IPS-18a (cell line): ENCODE results near the gene DAB2.

ENCODE experiments used
- H3K27ac ChIP-seq: one replicate; pipeline ENCODE4 v1.5.1; 2013; ENCODE audit warnings: low read length
- H3K27me3 ChIP-seq: one replicate; pipeline ENCODE4 v1.6.1; 2013; ENCODE audit warnings: mild to moderate bottlenecking, low read length; ENCODE audit not compliant: control insufficient read depth, insufficient read depth
- H3K36me3 ChIP-seq: one replicate; pipeline ENCODE4 v1.6.1; 2013; ENCODE audit warnings: low read depth, low read length; ENCODE audit not compliant: control insufficient read depth
- H3K4me1 ChIP-seq: one replicate; pipeline ENCODE4 v1.6.1; 2013; ENCODE audit warnings: low read depth, low read length; ENCODE audit not compliant: control insufficient read depth
- H3K4me3 ChIP-seq: one replicate; pipeline ENCODE4 v1.5.1; 2013; ENCODE audit warnings: low read length
- H3K9ac ChIP-seq: one replicate; pipeline ENCODE4 v1.6.1; 2013; ENCODE audit warnings: mild to moderate bottlenecking, low read length, moderate library complexity
- H3K9me3 ChIP-seq: one replicate; pipeline ENCODE4 v1.6.1; 2013; ENCODE audit warnings: low read depth, low read length; ENCODE audit not compliant: control insufficient read depth

Gene DAB2

DNA sequence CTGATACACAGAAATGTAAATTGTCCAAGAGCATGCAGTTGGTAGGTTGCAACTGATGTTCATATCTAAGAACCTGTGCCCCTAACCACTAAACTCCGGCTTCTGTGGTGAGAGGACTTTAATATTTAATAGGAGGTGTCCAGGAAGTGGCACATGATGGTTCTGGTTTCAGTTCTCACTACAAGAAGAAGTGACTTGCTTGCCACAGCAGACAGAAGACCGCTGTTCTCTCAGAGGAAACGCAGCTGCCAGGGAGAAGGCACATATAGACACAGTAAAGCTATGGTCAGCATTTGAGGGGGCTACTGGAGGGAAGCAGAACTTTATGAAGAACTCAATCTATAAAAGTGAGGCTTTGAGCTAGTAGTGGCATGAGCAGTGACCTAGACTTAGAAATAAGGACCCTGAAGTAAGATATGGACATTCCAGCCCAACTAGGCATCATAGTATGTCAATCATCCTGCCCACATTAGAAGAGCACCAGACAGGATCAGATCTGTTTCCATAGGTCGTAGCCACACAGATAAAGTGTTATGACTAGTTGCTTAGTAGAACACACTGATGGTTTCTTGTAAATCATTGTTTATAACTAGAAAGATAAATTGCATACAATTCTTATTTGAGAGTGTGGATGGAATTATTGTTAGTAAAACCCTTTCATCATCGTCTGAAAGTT is 36.4 kb upstream of the DAB2 start:
- no peak overlapping the region for H3K4me3 ChIP-seq
- H3K9me3 ChIP-seq = no peaks in the 10 kb centered on the region
- no peak overlapping the region for H3K27ac ChIP-seq
- no peaks in the 10 kb centered on the region for H3K36me3 ChIP-seq
- no peak overlapping the region for H3K9ac ChIP-seq
- H3K27me3 ChIP-seq = no peaks in the 10 kb centered on the region
- H3K4me1 ChIP-seq = no peaks in the 10 kb centered on the region

DNA sequence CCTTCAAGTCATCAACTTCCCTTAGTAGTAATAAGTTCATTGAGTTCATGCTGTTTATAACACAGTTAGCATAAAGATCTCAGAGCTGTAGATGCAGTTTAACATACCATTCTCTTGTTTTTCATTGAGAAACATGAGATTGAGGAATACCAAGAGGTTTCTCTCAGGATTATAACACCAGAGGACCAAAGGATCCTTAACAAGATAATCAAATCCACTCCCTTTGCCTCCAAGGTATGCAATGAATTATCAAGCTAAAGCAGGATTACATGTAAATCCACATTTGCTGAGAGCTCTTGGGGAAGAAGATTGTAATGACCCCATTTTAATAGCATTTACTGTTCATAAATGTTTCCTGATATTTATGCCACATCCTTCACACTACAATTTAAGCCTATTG is 35.1 kb upstream of the DAB2 start:
- Histone ChIP-seq H3K27ac (no peak overlapping the region), H3K9ac (no peak overlapping the region), H3K4me1 (no peaks in the 10 kb centered on the region), H3K27me3 (no peaks in the 10 kb centered on the region), H3K9me3 (no peaks in the 10 kb centered on the region), H3K4me3 (no peak overlapping the region), H3K36me3 (no peaks in the 10 kb centered on the region)

DNA sequence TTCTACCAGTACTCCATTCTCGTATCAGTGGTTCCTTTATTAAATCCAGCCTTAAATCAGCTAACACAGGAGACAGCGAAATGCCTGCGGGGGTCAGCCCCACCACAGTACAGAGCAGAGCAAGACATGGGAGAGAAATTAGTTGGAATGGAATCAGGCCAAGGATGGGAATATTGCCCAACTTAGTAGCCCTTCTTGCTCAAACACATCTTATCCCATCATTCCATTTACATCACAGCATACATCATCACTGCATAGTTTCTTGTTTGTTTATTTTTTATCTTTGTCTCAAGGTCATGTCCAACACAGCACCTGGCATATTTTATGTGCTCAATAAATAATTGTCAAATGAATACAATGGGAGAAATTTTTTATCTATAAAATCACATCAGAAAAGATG is 34.3 kb upstream of the DAB2 start:
- no peaks in the 10 kb centered on the region for H3K9me3 ChIP-seq

DNA sequence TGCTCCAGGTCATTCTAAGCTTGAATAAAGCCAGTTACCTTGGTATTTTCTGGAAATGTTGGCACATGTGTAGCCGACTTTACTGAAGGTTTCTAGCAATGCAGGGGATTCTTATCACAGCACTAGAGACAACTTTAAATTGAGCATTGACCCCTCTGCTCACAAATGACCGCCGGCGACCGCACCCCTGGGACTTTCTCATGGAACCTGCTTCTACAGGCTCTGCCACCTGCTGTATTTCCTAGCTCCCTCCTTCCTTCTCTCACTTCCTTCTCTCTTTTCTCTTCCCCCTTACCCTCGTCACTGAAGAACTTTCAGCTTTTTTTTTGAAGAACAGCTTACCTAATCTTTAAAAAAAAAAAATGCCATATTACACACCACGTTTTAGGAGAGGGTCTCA is 30.9 kb upstream of the DAB2 start:
- H3K36me3 ChIP-seq = no peaks in the 10 kb centered on the region
- H3K27me3 ChIP-seq = no peaks in the 10 kb centered on the region
- no peaks in the 10 kb centered on the region for H3K4me1 ChIP-seq
- no peaks in the 10 kb centered on the region for H3K9me3 ChIP-seq
- no peak overlapping the region for H3K9ac ChIP-seq
- H3K27ac ChIP-seq = no peak overlapping the region
- no peak overlapping the region for H3K4me3 ChIP-seq

More for the DNA sequence above, 34.3 kb upstream of the DAB2 start:
- Histone ChIP-seq H3K4me3 (no peak overlapping the region), H3K27me3 (no peaks in the 10 kb centered on the region), H3K9ac (no peak overlapping the region), H3K36me3 (no peaks in the 10 kb centered on the region), H3K4me1 (no peaks in the 10 kb centered on the region), H3K27ac (no peak overlapping the region)

DNA sequence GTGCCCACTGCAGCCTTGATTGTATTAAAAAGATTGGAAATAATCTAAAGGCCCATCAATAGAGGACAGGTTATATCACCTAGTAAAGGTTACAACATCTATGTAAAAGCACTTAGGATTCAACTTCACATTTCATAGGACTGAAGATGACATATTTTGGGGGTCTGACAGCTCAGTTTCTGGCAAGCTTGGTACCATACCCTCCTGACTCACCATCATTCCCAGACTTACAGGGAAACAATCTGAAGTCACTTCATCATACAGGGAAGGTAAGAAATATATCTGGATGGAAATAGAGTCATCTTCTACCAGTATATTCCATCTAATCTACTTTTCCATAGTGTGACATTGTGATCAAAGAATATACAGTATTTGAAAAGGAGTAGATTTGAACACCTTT is 28.8 kb upstream of the DAB2 start:
- Histone ChIP-seq H3K36me3 (no peaks in the 10 kb centered on the region), H3K27ac (no peak overlapping the region), H3K27me3 (no peaks in the 10 kb centered on the region), H3K9ac (no peak overlapping the region), H3K9me3 (no peaks in the 10 kb centered on the region), H3K4me1 (no peaks in the 10 kb centered on the region), H3K4me3 (no peak overlapping the region)

DNA sequence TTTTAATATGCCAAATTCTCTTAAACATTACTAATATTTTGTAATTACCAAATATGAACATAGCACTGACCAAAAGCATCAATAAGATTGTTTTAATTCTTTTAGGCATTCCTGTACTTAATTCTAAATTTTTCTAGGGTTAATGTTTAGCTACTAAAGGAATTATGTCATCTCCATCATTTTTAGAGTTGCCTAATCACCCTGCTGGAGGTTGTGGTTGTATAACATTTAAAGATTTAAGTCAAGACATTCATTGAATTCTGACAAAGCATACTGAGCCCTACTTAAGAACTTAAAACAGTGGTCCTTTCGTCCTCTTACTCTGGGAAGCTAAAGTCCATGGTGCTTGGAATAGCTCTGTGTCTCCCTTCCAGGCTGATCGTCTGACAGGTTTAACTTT is 28.1 kb upstream of the DAB2 start:
- Histone ChIP-seq H3K4me3 (no peak overlapping the region), H3K27me3 (no peaks in the 10 kb centered on the region), H3K9me3 (no peaks in the 10 kb centered on the region), H3K4me1 (no peaks in the 10 kb centered on the region), H3K9ac (no peak overlapping the region), H3K36me3 (no peaks in the 10 kb centered on the region), H3K27ac (no peak overlapping the region)

DNA sequence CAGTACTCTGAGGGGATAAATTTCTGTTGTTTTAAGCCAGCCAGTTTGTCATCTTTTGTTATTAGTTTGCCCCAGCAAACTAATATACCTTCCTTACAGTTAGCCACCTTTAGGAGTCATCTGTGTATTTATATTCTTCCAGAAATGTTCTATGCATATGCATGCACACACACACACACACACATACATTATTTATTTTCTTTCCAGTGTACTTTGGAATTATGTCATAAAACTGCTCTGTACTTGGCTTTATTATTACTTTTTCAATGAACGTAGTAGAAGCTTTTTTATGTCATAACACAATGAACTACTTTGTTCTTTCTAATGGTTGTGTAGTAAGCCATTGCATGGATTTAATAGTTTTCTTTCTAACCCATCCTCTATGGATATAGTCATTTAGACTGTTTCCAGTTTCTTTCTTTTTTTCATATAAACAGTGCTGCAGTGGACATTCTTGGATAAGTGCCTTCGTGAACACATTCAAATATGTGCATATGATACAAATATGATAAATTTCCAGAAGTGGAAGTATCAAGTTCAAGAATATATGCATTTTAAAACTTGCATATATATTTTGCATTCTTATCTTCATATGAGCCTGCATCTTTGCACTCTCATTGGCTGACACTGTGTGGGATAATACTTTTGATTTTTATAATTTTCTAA is 26.6 kb upstream of the DAB2 start:
- Histone ChIP-seq H3K4me1 (no peaks in the 10 kb centered on the region), H3K9ac (no peak overlapping the region), H3K36me3 (no peaks in the 10 kb centered on the region), H3K27me3 (no peaks in the 10 kb centered on the region), H3K27ac (no peak overlapping the region), H3K9me3 (no peaks in the 10 kb centered on the region), H3K4me3 (no peak overlapping the region)

DNA sequence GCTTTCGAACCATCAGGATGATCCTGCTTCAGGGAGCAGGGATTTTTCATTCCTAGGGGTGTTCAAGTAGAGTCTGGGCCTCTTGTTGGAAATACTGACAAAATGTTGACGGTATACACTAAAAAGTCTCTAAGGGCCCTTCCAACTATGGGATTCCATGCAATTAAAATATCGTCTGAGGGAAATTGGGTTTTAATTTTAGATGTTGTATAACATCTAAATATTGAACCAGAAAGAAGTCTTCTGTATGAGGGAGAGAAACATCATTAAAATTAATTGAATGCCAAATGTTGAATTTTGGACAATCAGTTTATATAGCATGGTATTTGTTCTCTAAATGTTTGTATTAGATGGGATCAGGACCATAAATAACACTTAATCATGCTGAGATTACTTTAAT is 25.7 kb upstream of the DAB2 start:
- H3K4me1 ChIP-seq = no peaks in the 10 kb centered on the region
- no peaks in the 10 kb centered on the region for H3K9me3 ChIP-seq
- H3K27ac ChIP-seq = no peak overlapping the region
- H3K36me3 ChIP-seq = no peaks in the 10 kb centered on the region
- no peak overlapping the region for H3K4me3 ChIP-seq
- H3K9ac ChIP-seq = no peak overlapping the region
- H3K27me3 ChIP-seq = no peaks in the 10 kb centered on the region

DNA sequence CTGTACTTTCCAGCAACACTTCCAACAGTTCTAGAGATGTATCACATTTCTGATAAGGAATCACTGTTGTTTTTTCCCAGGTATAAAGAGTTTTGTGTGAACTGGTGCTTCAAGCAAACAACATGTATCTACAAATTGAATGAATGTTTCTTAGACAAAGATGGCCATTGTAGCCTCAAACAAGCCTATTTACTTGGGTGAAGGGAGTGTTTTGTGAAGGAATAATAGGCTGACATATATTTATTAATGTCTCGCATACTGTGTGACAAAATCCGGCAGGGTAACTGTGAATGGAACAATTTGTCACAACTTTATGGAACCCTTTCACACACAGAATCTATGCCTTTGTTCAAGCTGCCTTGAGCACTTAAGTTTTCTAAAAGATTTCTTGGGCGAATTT is 24.8 kb upstream of the DAB2 start:
- H3K36me3 ChIP-seq = no peaks in the 10 kb centered on the region
- no peak overlapping the region for H3K4me3 ChIP-seq
- no peak overlapping the region for H3K9ac ChIP-seq
- H3K4me1 ChIP-seq = no peaks in the 10 kb centered on the region
- H3K9me3 ChIP-seq = no peaks in the 10 kb centered on the region
- no peaks in the 10 kb centered on the region for H3K27me3 ChIP-seq
- H3K27ac ChIP-seq = no peak overlapping the region

DNA sequence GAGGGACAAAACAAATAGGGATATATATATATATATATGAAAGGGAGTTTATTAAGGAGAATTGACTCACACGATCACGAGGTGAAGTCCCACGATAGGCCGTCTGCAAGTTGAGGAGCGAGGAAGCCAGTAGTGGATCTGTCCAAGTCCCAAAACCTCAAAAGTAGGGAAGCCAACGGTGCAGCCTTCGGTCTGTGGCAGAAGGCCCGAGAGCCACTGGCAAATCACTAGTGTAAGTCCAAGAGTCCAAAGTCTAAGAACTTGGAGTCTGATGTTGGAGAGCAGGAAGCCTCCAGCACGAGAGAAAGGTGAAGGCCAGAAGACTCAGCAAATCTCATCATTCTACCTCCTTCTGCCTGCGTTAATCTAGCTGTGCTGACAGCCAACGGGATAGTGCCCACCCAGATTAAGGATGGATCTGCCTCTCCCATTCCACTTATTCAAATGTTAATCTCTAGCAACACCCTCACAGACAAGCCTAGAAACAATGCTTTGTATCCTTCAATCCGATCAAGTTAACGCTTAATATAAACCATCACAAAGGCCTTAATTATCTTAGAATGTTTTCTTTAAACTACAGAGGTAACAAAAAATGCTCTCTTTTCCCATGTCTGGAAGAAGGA is 23.8 kb upstream of the DAB2 start:
- Histone ChIP-seq H3K9ac (no peak overlapping the region), H3K27ac (no peak overlapping the region), H3K27me3 (no peaks in the 10 kb centered on the region), H3K9me3 (no peaks in the 10 kb centered on the region), H3K4me3 (no peak overlapping the region), H3K4me1 (no peaks in the 10 kb centered on the region), H3K36me3 (no peaks in the 10 kb centered on the region)

DNA sequence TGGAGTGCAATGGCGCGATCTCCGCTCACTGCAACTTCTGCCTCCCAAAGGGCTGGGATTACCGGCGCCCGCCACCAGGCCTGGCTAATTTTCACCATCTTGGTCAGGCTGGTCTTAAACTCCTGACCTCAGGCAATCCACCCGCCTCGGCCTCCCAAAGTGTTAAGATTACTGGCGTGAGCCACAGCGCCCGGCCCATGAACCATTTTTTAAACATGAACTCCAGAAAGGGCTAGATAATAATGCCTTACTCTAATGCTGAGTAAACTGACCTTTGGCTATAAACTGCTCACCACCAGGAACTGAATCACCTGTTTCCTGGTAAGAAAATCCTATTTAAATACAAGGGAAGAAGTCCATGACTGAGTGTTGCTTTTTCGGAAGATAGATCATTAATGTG is 23.2 kb upstream of the DAB2 start:
- Histone ChIP-seq H3K9ac (no peak overlapping the region), H3K4me3 (no peak overlapping the region), H3K36me3 (no peaks in the 10 kb centered on the region), H3K4me1 (no peaks in the 10 kb centered on the region), H3K27ac (no peak overlapping the region), H3K9me3 (no peaks in the 10 kb centered on the region), H3K27me3 (no peaks in the 10 kb centered on the region)

DNA sequence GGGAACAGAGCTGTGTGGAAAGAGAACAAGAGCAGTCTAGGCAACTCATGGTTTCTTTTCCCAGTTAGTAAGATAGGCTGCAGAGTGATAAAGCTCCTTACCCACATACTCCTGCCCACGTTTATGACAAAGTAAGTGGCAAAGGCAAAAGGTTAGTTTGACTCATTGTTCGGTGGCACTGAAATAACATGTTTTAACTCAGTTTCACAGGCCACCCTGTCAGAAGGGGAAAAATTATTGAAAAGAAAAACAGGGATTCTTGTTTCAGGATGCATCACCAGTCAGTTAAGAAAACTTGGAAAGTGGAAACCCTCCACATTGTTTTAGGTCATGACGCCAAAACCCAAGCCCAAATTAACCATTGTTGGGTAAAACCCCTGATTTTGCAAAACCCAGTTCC is 22.3 kb upstream of the DAB2 start:
- Histone ChIP-seq H3K9me3 (no peaks in the 10 kb centered on the region), H3K9ac (no peak overlapping the region), H3K27ac (no peak overlapping the region), H3K36me3 (no peaks in the 10 kb centered on the region), H3K27me3 (no peaks in the 10 kb centered on the region), H3K4me1 (no peaks in the 10 kb centered on the region), H3K4me3 (no peak overlapping the region)
